GM20000 (cell line): Measurements from ENCODE around the gene TMEM163.

Experiments
- DNase-seq: peaks from one replicate; pipeline ENCODE4 v3.0.0; 2012; ENCODE audit warnings: low spot score
- TF ChIP-seq, protein P1 (sequence below): IDR thresholded peaks from 2 replicates; pipeline ENCODE4 v1.5.1; 2012; ENCODE audit warnings: mild to moderate bottlenecking, control low read depth; ENCODE audit errors: extremely low read depth, missing control alignments

The TMEM163 gene

DNA sequence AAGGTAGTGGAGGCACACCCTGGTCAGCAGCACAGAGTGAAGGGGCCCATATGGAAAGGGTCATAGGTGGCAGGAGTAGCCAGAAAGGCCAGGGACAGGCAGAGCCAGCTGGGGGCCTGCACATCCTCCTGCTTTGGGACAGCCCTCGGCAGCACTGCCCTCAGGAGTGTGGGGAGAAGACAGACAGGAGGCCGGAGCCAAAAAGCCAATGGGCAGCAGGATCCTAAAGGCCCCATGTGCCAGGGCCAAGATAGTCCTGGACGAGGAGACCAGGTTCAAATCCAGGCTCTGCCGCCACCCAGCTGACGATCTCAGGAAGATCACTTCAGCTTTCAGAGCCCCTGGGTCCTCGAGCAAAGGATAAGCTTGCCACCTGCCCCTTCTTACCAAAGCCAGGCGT, 220.1 kb downstream of the TMEM163 start:
- no peak for DNase-seq
- TF ChIP-seq, protein P1, sequence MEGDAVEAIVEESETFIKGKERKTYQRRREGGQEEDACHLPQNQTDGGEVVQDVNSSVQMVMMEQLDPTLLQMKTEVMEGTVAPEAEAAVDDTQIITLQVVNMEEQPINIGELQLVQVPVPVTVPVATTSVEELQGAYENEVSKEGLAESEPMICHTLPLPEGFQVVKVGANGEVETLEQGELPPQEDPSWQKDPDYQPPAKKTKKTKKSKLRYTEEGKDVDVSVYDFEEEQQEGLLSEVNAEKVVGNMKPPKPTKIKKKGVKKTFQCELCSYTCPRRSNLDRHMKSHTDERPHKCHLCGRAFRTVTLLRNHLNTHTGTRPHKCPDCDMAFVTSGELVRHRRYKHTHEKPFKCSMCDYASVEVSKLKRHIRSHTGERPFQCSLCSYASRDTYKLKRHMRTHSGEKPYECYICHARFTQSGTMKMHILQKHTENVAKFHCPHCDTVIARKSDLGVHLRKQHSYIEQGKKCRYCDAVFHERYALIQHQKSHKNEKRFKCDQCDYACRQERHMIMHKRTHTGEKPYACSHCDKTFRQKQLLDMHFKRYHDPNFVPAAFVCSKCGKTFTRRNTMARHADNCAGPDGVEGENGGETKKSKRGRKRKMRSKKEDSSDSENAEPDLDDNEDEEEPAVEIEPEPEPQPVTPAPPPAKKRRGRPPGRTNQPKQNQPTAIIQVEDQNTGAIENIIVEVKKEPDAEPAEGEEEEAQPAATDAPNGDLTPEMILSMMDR: no peak

DNA sequence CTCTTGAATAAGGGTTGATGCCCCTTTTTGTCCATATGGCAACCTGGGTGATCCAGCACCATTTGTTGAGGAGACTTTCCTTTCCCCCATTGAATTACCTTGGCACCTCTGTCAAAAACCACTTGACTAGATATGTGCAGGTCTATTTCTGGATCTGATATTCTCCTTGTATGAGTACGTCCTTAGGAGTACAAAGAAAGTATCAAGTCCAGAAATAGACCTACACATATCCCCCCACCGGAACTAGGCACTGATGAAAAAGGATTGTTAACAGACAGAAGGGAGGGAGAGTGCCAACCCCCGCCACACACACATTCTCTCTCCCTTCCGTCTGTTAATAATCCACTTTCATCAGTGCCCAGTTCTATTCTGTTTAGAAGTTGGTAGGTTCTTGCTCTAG, 225.0 kb downstream of the TMEM163 start:
- TF ChIP-seq, protein P1: no peak
- DNase-seq: no peak

DNA sequence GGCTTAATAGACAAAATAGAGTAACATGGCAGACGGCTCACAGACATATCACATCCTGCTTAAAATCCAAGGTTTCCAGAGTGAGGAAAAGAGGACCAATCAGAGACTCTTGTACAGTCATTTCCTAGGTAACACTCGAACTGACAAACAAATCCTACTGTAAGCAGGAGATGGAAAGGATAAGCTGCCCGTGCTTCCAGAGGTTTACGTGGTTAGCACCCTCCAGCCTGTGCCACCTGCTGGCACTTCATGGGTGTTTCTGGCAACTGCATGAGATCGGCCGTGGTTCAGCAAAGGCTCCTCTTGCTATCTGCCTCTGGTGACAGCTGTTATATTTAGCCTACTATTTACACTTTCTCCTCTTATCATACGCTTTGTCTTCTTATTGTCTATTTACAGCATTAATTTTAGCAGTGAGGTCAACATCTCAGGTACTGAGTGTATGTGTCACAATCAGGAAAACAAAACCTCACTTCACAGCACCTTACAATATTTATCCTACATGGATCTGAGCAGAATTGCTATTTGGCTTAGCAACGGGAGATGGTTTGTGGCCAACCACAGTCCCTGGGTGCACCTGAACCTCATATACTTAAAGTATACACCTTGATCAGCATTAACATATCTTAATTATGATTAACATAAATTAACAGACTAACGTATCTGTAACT, 226.9 kb downstream of the TMEM163 start:
- no peak for DNase-seq
- TF ChIP-seq, protein P1: no peak

DNA sequence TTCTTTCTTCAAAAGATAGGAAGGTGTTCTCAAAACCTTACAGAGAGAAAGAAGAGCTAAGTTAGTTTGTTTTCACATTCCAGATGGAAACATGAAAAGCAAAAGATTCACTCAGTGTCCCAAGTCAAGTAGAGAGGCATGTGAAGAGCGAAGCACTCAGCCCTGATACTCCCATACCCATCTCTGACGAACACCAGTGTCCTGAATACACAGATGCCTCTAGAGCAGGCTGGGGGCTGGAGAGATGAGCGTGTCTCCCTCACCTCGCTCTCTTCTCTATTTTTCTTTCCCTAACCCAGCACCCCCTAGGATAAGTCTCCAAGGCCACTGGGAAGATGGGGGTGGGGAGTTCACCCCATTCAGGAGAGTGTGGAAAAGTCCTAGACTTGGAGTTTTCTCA, 227.8 kb downstream of the TMEM163 start:
- TF ChIP-seq, protein P1: no peak
- no peak for DNase-seq

DNA sequence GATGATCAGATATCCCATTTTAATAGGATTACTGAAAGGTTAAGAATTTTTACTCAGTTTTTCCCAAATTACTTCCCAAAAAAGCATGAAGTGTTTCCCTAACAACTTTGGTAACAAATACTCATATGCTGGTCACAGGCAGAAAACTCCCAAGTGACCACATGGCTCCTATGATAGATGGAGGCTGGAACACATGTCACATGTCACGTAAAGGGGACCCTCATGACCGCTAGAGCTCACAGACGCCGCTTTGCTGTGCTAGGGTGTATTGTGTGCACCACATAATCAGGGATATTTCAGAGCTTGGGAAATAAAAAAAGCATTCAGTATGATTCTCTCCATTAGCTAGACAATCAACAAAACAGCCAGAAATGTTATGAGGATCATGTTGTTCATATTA, 228.2 kb downstream of the TMEM163 start:
- no peak for DNase-seq
- TF ChIP-seq, protein P1: no peak

DNA sequence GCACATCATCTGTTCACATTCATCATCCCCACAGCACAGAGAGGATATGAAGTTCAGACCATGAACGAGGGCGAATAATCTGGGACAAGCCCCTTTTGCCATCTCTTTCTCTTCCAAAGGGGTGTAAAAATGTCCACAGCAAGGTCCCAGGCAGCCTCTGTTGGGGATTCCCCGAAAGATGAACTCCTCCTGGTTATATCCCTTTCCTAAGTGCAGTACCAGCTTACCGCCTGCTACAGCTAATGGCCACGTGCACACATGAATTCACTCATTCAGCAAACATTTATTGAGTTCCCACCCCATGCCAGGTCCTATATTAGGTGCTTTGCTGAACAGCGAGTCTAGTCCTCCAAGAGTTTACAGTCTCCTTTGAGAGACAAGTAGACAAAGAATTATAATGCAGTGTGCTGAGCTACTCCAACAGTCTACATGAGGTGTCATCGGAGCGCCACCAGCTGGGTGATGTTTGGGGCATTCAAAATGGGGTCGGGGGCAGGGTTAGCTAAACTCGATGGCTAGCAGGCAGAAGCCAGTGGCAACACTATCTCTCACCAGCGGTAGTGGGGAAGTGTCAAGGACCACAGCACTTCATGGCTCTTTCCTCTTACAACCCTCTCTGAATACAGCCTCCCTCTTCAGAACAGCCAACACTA, 228.9 kb downstream of the TMEM163 start:
- TF ChIP-seq, protein P1: no peak

DNA sequence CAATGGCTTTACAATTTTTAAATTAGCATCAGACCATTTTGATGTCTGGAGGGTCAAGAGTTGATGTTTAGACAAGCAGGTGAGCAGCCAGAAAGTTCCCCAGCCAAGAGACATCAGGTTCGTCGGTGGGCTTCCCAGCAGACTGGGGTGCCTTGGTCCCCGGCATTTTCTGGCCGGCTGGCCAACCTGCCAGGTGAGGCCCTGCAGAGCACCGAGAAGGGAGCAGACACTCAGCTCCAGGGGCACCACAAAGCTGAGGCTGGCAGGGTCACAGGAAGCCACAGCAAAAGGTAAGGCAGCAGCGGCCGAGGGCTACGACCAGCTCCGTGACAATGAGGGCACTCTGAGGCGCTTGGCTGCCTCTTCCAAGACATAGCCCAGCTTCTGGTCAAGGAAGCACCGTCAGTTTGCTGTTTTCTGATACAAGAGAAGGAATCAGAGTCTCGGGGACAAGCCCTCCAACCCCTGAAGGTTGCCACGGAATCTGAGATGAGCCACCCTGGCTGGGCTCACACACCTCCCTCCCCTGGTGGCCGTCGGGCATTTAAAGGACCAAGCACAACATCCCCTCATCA, 235.9 kb downstream of the TMEM163 start:
- no peak for DNase-seq
- TF ChIP-seq, protein P1: no peak

More for the DNA sequence above, 228.9 kb downstream of the TMEM163 start:
- no peak for DNase-seq
